Natural killer cell (primary cell): Measurements from ENCODE around the gene CEACAM16. TPM values are rescaled to one million over a fixed set of nuclear protein-coding genes. Genes with fewer than 3 reads are reported as not detected.

ENCODE experiments used
- ATAC-seq, 3 donors: fragments of 150-1000 bp in 2 of 3; fragments of 200-7000 bp in 1 of 3; cut with Tn5 transposase; 1 replicate in 1 of 3; 2 replicates in 2 of 3; pipeline ENCODE4 v1.10.0; 2021; ENCODE audit warnings: mild to moderate bottlenecking in 2 of 3, moderate library complexity in 2 of 3
- DNase-seq, 2 donors: peaks; one replicate each; pipeline versions ENCODE4 v3.0.0 to v3.0.0-alpha.2; 2013 to 2021; ENCODE audit warnings: mixed read lengths in 1 of 2
- H3K27ac ChIP-seq: one replicate; pipeline ENCODE4 v1.5.1; 2013; ENCODE audit warnings: mild to moderate bottlenecking, low read length
- H3K27me3 ChIP-seq: one replicate; pipeline ENCODE4 v1.6.1; 2013; ENCODE audit warnings: low read length; ENCODE audit not compliant: control insufficient read depth, insufficient read depth
- H3K36me3 ChIP-seq: one replicate; pipeline ENCODE4 v1.6.1; 2013; ENCODE audit warnings: low read length; ENCODE audit not compliant: control insufficient read depth, insufficient read depth
- H3K4me1 ChIP-seq: one replicate; pipeline ENCODE4 v1.6.1; 2013; ENCODE audit warnings: low read length; ENCODE audit not compliant: control insufficient read depth, insufficient read depth
- H3K4me3 ChIP-seq: one replicate; pipeline ENCODE4 v1.5.1; 2013; ENCODE audit warnings: low read length
- H3K9me3 ChIP-seq: one replicate; pipeline ENCODE4 v1.6.1; 2013; ENCODE audit warnings: low read length; ENCODE audit not compliant: control insufficient read depth, insufficient read depth
- H3K27ac Mint-ChIP-seq, 2 donors: one replicate each; pipeline ENCODE4 v1.8.0; 2022; ENCODE audit warnings: mild to moderate bottlenecking in 2 of 2, mixed read lengths in 2 of 2, moderate library complexity in 1 of 2
- H3K27me3 Mint-ChIP-seq, 2 donors: one replicate each; pipeline ENCODE4 v1.8.0; 2022; ENCODE audit warnings: low read depth in 2 of 2, mixed read lengths in 2 of 2
- H3K36me3 Mint-ChIP-seq: one replicate; pipeline ENCODE4 v1.8.0; 2022; ENCODE audit warnings: mixed read lengths
- H3K4me1 Mint-ChIP-seq, 2 donors: one replicate each; pipeline ENCODE4 v1.8.0; 2022; ENCODE audit warnings: mixed read lengths in 2 of 2
- H3K4me3 Mint-ChIP-seq: one replicate; pipeline ENCODE4 v1.8.0; 2022; ENCODE audit warnings: mild to moderate bottlenecking, moderate library complexity, mixed read lengths
- H3K9me3 Mint-ChIP-seq, 2 donors: one replicate each; pipeline ENCODE4 v1.8.0; 2022; ENCODE audit warnings: mixed read lengths in 2 of 2
- WGBS: methylation state at CpG from one replicate; pipeline ENCODE4 v1.1.7; 2013; ENCODE audit warnings: missing lambda C conversion rate; ENCODE audit not compliant: insufficient coverage; 5-methylcytosine and 5-hydroxymethylcytosine counted together
- intact Hi-C: fragments of 100-400 bp; cut with micrococcal nuclease; formaldehyde crosslinking; loops from one replicate; pipeline ENCODE4 v1.14.2; 2022
- total RNA-seq, 4 donors: library from RNA; stranded (reverse); fragments of 120-200 nt in 1 of 4; gene quantifications; one replicate each; pipeline versions ENCODE4 v1.2.3 to v1.2.4, GENCODE V29; 2013 to 2022
- TF ChIP-seq, protein P1 (sequence below): fragments of 200-600 bp; IDR thresholded peaks from one replicate; pipeline ENCODE4 v1.8.0; 2022; ENCODE audit warnings: antibody characterized with exemption

The CEACAM16 gene
- total RNA-seq, 3 donors from 2014 or later (not counting 1 experiment from before 2014, with no cell fraction given): not detected

DNA sequence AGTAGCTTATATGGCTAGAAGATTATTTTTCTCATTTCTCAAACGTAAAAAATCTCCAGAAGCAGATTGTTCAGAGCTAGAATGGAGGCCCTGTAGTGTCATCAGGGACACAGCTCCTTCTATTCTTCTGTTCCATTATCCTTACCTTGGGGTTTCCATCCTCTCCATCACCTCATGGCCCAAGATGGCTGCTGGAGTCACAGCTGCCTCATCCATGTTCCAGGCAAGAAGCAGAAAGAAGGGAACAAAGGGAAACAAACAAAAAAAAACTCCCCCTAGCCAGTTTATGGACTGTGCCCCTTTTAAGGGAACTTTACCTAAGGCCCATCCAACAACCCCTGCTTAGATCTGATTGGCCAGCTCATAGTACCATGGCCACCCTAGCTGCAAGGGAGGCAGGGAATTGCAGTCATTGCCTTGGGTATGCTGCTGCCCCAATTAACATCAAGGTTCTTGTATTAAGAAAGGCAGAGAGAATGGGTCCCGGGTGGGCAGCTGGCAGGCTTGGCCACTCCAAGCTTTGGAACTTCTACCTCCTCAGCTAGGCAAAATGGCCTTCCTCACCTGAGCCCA, 15.7 kb downstream of the CEACAM16 start:
- Histone ChIP-seq H3K36me3 (no peaks in the 10 kb centered on the region), H3K9me3 (peaks cover 5% of the 10 kb centered on the region), H3K27ac (no peak overlapping the region), H3K4me1 (peaks cover 11% of the 10 kb centered on the region), H3K4me3 (no peak overlapping the region), H3K27me3 (no peaks in the 10 kb centered on the region)
- 100% methylated on average over 1 of the region's 2 CpGs for WGBS
- no peak overlapping the region for H3K27ac Mint-ChIP-seq
- no peak for ATAC-seq
- intact Hi-C loops: no loop called here
- no peak overlapping the region for H3K4me3 Mint-ChIP-seq
- DNase-seq: no peak
- peaks cover 8 to 10% of the 10 kb centered on the region in 2 donors for H3K4me1 Mint-ChIP-seq
- H3K27me3 Mint-ChIP-seq: no peaks in the 10 kb centered on the region
- peaks cover 0 to 2% of the 10 kb centered on the region in 2 donors for H3K9me3 Mint-ChIP-seq
- TF ChIP-seq, protein P1, sequence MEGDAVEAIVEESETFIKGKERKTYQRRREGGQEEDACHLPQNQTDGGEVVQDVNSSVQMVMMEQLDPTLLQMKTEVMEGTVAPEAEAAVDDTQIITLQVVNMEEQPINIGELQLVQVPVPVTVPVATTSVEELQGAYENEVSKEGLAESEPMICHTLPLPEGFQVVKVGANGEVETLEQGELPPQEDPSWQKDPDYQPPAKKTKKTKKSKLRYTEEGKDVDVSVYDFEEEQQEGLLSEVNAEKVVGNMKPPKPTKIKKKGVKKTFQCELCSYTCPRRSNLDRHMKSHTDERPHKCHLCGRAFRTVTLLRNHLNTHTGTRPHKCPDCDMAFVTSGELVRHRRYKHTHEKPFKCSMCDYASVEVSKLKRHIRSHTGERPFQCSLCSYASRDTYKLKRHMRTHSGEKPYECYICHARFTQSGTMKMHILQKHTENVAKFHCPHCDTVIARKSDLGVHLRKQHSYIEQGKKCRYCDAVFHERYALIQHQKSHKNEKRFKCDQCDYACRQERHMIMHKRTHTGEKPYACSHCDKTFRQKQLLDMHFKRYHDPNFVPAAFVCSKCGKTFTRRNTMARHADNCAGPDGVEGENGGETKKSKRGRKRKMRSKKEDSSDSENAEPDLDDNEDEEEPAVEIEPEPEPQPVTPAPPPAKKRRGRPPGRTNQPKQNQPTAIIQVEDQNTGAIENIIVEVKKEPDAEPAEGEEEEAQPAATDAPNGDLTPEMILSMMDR: no peak
- no peaks in the 10 kb centered on the region for H3K36me3 Mint-ChIP-seq

DNA sequence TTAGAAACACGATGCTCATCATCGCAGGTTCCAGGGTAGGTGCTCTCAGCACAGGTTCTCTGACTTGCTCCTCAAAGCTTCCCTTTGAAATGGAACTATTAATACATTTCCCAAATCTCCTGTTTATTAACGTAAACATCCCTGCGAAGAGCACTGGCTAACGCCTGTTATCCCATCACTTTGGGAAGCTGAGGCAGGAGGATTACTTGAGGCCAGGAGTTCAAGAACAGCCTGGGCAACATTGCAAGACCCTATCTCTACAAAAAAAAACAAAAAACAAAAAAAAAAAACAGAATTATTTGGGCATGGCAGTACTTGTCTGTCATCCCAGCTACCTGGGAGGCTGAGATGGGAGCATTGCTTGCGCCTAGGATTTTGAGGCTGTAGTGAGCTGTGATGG, 18.7 kb downstream of the CEACAM16 start:
- H3K27me3 ChIP-seq: no peaks in the 10 kb centered on the region
- no peaks in the 10 kb centered on the region for H3K4me1 Mint-ChIP-seq
- no peaks in the 10 kb centered on the region for H3K36me3 Mint-ChIP-seq
- WGBS: 100% methylated on average over 5 of the region's 6 CpGs
- no peak overlapping the region for H3K27ac Mint-ChIP-seq
- no peak overlapping the region for H3K4me3 ChIP-seq
- TF ChIP-seq, protein P1: no peak
- peaks cover 5% of the 10 kb centered on the region for H3K9me3 ChIP-seq
- H3K36me3 ChIP-seq: no peaks in the 10 kb centered on the region
- ATAC-seq: no peak
- H3K4me3 Mint-ChIP-seq: no peak overlapping the region
- intact Hi-C loops: no loop called here
- no peak overlapping the region for H3K27ac ChIP-seq
- H3K4me1 ChIP-seq: peaks cover 8% of the 10 kb centered on the region
- peaks cover 0 to under 1% of the 10 kb centered on the region in 2 donors for H3K27me3 Mint-ChIP-seq
- peaks cover 0 to 2% of the 10 kb centered on the region in 2 donors for H3K9me3 Mint-ChIP-seq
- no peak for DNase-seq

DNA sequence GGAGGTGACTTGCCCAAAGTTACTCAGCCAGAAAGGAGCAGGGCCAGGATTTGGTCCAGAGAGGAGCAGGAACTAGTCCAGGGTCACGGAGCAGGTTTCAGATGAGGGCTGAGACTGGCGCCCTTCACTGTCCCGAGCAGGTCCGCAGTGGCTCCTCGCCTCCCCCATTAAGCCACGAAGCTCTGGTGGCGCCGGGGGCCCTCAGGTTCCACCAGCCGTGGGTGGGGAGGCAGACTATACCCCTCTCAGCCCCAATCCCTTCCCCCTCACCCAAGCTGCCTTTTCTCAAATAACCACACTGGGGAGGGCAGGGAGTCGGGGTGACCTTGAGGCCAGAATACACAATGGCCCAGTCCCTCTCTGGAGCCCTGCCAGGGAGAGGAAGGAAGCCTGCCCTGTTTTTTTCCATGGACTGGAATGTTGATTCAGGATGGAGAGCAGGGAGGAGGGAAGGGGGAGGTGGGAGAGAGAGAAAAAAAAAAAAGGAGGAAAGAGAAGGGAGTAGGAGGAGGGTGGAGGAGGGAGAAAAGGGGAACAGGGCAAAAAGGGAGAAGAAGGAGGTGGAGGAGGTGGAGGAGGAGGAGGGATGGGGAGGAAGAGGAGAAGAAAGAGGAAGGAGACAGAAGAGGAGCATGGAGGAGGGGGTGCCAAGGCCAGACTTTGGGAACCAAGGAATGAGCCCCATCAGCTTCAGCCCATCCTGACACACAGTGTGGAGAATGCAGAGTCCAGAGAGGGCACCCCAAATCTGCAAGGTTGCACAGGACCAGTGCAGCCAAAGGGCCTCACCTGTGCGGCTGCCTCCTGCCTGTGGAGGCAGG, 19.7 kb downstream of the CEACAM16 start:
- TF ChIP-seq, protein P1: no peak
- intact Hi-C loops: no loop called here
- ATAC-seq (no peak), DNase-seq (no peak)
- Histone ChIP-seq H3K9me3 (peaks cover 5% of the 10 kb centered on the region), H3K27ac (no peak overlapping the region), H3K4me1 (peaks cover 16% of the 10 kb centered on the region), H3K27me3 (no peaks in the 10 kb centered on the region), H3K36me3 (no peaks in the 10 kb centered on the region), H3K4me3 (no peak overlapping the region)
- no peaks in the 10 kb centered on the region for H3K36me3 Mint-ChIP-seq
- peaks cover 0 to 4% of the 10 kb centered on the region in 2 donors for H3K27me3 Mint-ChIP-seq
- WGBS: 55% methylated on average over 11 of the region's 11 CpGs
- peaks cover 0 to 2% of the 10 kb centered on the region in 2 donors for H3K9me3 Mint-ChIP-seq
- H3K4me1 Mint-ChIP-seq: peaks cover 0 to 2% of the 10 kb centered on the region in 2 donors
- H3K4me3 Mint-ChIP-seq: no peak overlapping the region
- no peak overlapping the region for H3K27ac Mint-ChIP-seq
